Stimulated activated CD8-positive, alpha-beta memory T cell treated with anti-CD3 and anti-CD28 coated beads, Interleukin-12 subunit alpha, Interleukin-12 subunit beta, amount 100 ng/mL, for 24 hours (primary cell): ENCODE data around the gene OPN5.
"Not testable (repeated sequence)": the region's sequence is repeated elsewhere in the genome, so short reads cannot be mapped to it uniquely, and the experiment has no call there.

Experiments
- DNase-seq: peaks from one replicate; pipeline ENCODE4 v3.0.0-alpha.2; 2020; ENCODE audit errors: extremely low read depth

OPN5 gene

GRCh38 chr6:47781732-47782131 lies at the start of gene OPN5:
OPN5 (plus strand) TSS chr6:47782032; CDS start chr6:47782067, 35 bp downstream.
- no peak for DNase-seq

- DNase-seq = no peak
Measured at GRCh38 chr6:47733879-47734558, 47.8 kb upstream of the OPN5 start.

- DNase-seq = no peak
Measured at GRCh38 chr6:47734831-47735481, 46.9 kb upstream of the OPN5 start.

- no peak for DNase-seq
Measured at GRCh38 chr6:47736083-47736700, 45.6 kb upstream of the OPN5 start.

- no peak for DNase-seq
Measured at GRCh38 chr6:47737406-47737805, 44.4 kb upstream of the OPN5 start.

GRCh38 chr6:47740714-47741113 lies 41.1 kb upstream of the OPN5 start:
- no peak for DNase-seq

GRCh38 chr6:47741807-47742206 lies 40.0 kb upstream of the OPN5 start:
- no peak for DNase-seq

GRCh38 chr6:47743744-47744143 lies 38.1 kb upstream of the OPN5 start:
- no peak for DNase-seq

GRCh38 chr6:47745269-47745668 lies 36.6 kb upstream of the OPN5 start:
- DNase-seq = not testable (repeated sequence)

- no peak for DNase-seq
Measured at GRCh38 chr6:47749757-47750156, 32.1 kb upstream of the OPN5 start.

GRCh38 chr6:47752801-47753200 lies 29.0 kb upstream of the OPN5 start:
- DNase-seq = no peak

- no peak for DNase-seq
Measured at GRCh38 chr6:47759364-47759763, 22.5 kb upstream of the OPN5 start.

GRCh38 chr6:47762502-47762901 lies 19.3 kb upstream of the OPN5 start:
- DNase-seq = no peak

- no peak for DNase-seq
Measured at GRCh38 chr6:47766445-47766844, 15.4 kb upstream of the OPN5 start.

GRCh38 chr6:47767102-47767501 lies 14.7 kb upstream of the OPN5 start:
- no peak for DNase-seq

GRCh38 chr6:47769982-47770381 lies 11.8 kb upstream of the OPN5 start:
- DNase-seq = no peak

- DNase-seq = no peak
Measured at GRCh38 chr6:47772359-47772758, 9.5 kb upstream of the OPN5 start.

- DNase-seq = no peak
Measured at GRCh38 chr6:47773005-47773404, 8.8 kb upstream of the OPN5 start.

- no peak for DNase-seq
Measured at GRCh38 chr6:47780510-47781356, 1.1 kb upstream of the OPN5 start.

- no peak for DNase-seq
Measured at GRCh38 chr6:47785182-47785581, 3.4 kb downstream of the OPN5 start.

GRCh38 chr6:47787620-47788497 lies 6.0 kb downstream of the OPN5 start:
- DNase-seq = no peak
